Prostate gland (tissue), 2 donors: ENCODE measurements around the gene ZAR1. TPM values are rescaled to one million over a fixed set of nuclear protein-coding genes. Genes with fewer than 3 reads are reported as not detected.

Source experiments
- DNase-seq: peaks from one replicate; pipeline ENCODE4 v3.0.0-alpha.2; 2019; ENCODE audit warnings: low spot score
- H3K27ac ChIP-seq, 2 donors: fragments of 200-600 bp; sonication (generic); 2 replicates each; pipeline ENCODE4 v1.5.1; 2017 to 2019
- H3K27me3 ChIP-seq: fragments of 200-600 bp; sonication (generic); replicated peaks from 2 replicates; pipeline ENCODE4 v1.5.1; 2019; ENCODE audit not compliant: insufficient read depth
- H3K36me3 ChIP-seq, 2 donors: fragments of 200-600 bp; sonication (generic); 1 replicate in 1 of 2; 2 replicates in 1 of 2; pipeline versions ENCODE4 v1.5.1 to v1.8.1; 2017 to 2019
- H3K4me1 ChIP-seq: fragments of 200-600 bp; sonication (generic); replicated peaks from 2 replicates; pipeline ENCODE4 v1.5.1; 2019
- H3K4me3 ChIP-seq, 2 donors: fragments of 200-600 bp; sonication (generic); 2 replicates each; pipeline ENCODE4 v1.5.1; 2017 to 2019
- H3K9me3 ChIP-seq: fragments of 200-600 bp; sonication (generic); 2 replicates; pipeline ENCODE4 v1.5.1; 2017
- CTCF ChIP-seq, 4 experiments: fragments of 200-600 bp in 2 of 4; fragments of 450-650 bp in 2 of 4; sonication (generic) in 2 of 4; IDR thresholded peaks; 1 replicate in 3 of 4; 2 replicates in 1 of 4; pipeline ENCODE4 v1.5.1; 2016 to 2019; ENCODE audit warnings: antibody characterized with exemption in 4 of 4, mild to moderate bottlenecking in 2 of 4, moderate library complexity in 2 of 4
- POLR2A ChIP-seq: fragments of 450-650 bp; IDR thresholded peaks from one replicate; pipeline ENCODE4 v1.6.1; 2016; ENCODE audit warnings: antibody characterized with exemption, mild to moderate bottlenecking
- POLR2AphosphoS5 ChIP-seq: sonication (generic); formaldehyde crosslinking; IDR thresholded peaks from one replicate; pipeline ENCODE4 v1.6.1; 2017; ENCODE audit warnings: antibody characterized with exemption
- WGBS: methylation state at CpG from one replicate; pipeline ENCODE4 v1.1.5; 2018; 5-methylcytosine and 5-hydroxymethylcytosine counted together
- intact Hi-C: fragments of 100-400 bp; cut with DNase I; formaldehyde crosslinking; loops from one replicate; pipeline ENCODE4 v1.14.2; 2022
- total RNA-seq, 2 donors: library from RNA; depleted of rRNA; stranded (reverse); fragments of >200 nt; gene quantifications; one replicate each; pipeline ENCODE4 v1.1.0, GENCODE V29; 2016

Gene ZAR1
- total RNA-seq, 2 donors from 2014 or later = 1.7 TPM; not detected in 1

- intact Hi-C loops = no loop called here
- Histone ChIP-seq H3K4me3 (no peak overlapping the region), H3K36me3 (no peaks in the 10 kb centered on the region), H3K27ac (no peak overlapping the region), H3K4me1 (no peaks in the 10 kb centered on the region), H3K27me3 (no peaks in the 10 kb centered on the region), H3K9me3 (no peaks in the 10 kb centered on the region)
- no peak for DNase-seq
- 85% methylated on average over 3 of the region's 3 CpGs for WGBS
- no peak for TF ChIP-seq POLR2AphosphoS5
- no peak for TF ChIP-seq POLR2A
- TF ChIP-seq CTCF (IDR thresholded peaks at IDR 0.05) = no peak
Measured at GRCh38 chr4:48518143-48518542, 28.1 kb downstream of the ZAR1 start.

GRCh38 chr4:48526406-48526805 is 36.4 kb downstream of the ZAR1 start:
- no peak for DNase-seq
- H3K9me3 ChIP-seq = no peaks in the 10 kb centered on the region
- no peak for TF ChIP-seq POLR2AphosphoS5
- no peak for TF ChIP-seq POLR2A
- TF ChIP-seq CTCF (IDR thresholded peaks at IDR 0.05) = no peak
- H3K36me3 ChIP-seq = peaks cover 0 to 5% of the 10 kb centered on the region in 2 donors
- no peaks in the 10 kb centered on the region for H3K27me3 ChIP-seq
- WGBS = 64% methylated on average over 1 of the region's 1 CpG
- H3K4me3 ChIP-seq = no peak overlapping the region
- H3K4me1 ChIP-seq = no peaks in the 10 kb centered on the region
- intact Hi-C loops = no loop called here
- H3K27ac ChIP-seq = no peak overlapping the region

GRCh38 chr4:48538358-48538757 is 48.3 kb downstream of the ZAR1 start:
- Histone ChIP-seq H3K27me3 (no peaks in the 10 kb centered on the region), H3K36me3 (no peaks in the 10 kb centered on the region), H3K27ac (no peak overlapping the region), H3K4me3 (no peak overlapping the region), H3K9me3 (no peaks in the 10 kb centered on the region), H3K4me1 (no peaks in the 10 kb centered on the region)
- DNase-seq = no peak
- intact Hi-C loops = no loop called here
- TF ChIP-seq POLR2A = no peak
- peak; percentile 12 for TF ChIP-seq POLR2AphosphoS5

GRCh38 chr4:48539597-48539996 is 49.5 kb downstream of the ZAR1 start:
- no peak overlapping the region for H3K27ac ChIP-seq
- no peaks in the 10 kb centered on the region for H3K27me3 ChIP-seq
- no peak for TF ChIP-seq POLR2AphosphoS5
- TF ChIP-seq CTCF (IDR thresholded peaks at IDR 0.05) = no peak
- no peak for TF ChIP-seq POLR2A
- no peak overlapping the region for H3K4me3 ChIP-seq
- intact Hi-C loops = no loop called here
- WGBS = 69% methylated on average over 3 of the region's 3 CpGs
- H3K9me3 ChIP-seq = no peaks in the 10 kb centered on the region
- H3K36me3 ChIP-seq = peaks cover 0 to 5% of the 10 kb centered on the region in 2 donors
- no peak for DNase-seq
- H3K4me1 ChIP-seq = no peaks in the 10 kb centered on the region

- intact Hi-C loops = loop anchor here (10.0 kb wide), 1 partner anchor 98 kb away; no protein-coding TSS in a partner anchor
- TF ChIP-seq POLR2A (no peak), POLR2AphosphoS5 (no peak), CTCF (IDR thresholded peaks at IDR 0.05) (no peak)
- H3K9me3 ChIP-seq = no peaks in the 10 kb centered on the region
- H3K27ac ChIP-seq = no peak overlapping the region
- no peak overlapping the region for H3K4me3 ChIP-seq
- H3K4me1 ChIP-seq = no peaks in the 10 kb centered on the region
- H3K27me3 ChIP-seq = no peaks in the 10 kb centered on the region
- no peak for DNase-seq
- H3K36me3 ChIP-seq = peaks cover 0 to 5% of the 10 kb centered on the region in 2 donors
- 97% methylated on average over 2 of the region's 2 CpGs for WGBS
Measured at GRCh38 chr4:48542888-48543287, 52.8 kb downstream of the ZAR1 start.
